Common myeloid progenitor, CD34-positive (primary cell): Measurements from ENCODE around the gene TNS1.

Experiments
- CTCF ChIA-PET: fragments of 350-600 bp; sonication (Branson Sonifier 250); formaldehyde crosslinking; loops from one replicate; lab custom pipeline; 2021; ENCODE audit warnings: antibody characterized with exemption; lab: Charles Lee
- POLR2A ChIA-PET: fragments of 350-600 bp; sonication (Branson Sonifier 250); formaldehyde crosslinking; loops from one replicate; lab custom pipeline; 2021; ENCODE audit warnings: antibody characterized with exemption; lab: Charles Lee
- DNase-seq, 3 donors: peaks; one replicate each; pipeline versions ENCODE4 v3.0.0 to v3.0.0-alpha.2; 2013
- H3K27ac ChIP-seq, 2 experiments: 1 replicate in 1 of 2; 2 replicates in 1 of 2; pipeline ENCODE4 v1.7.0; 2013; ENCODE audit warnings: inconsistent platforms in 2 of 2, low read length in 2 of 2, mild to moderate bottlenecking in 2 of 2, low read depth in 1 of 2, moderate library complexity in 1 of 2; ENCODE audit not compliant: severe bottlenecking in 2 of 2, insufficient read depth in 1 of 2, poor library complexity in 1 of 2
- H3K27me3 ChIP-seq, 5 experiments: replicated peaks in 2 of 5; 1 replicate in 3 of 5; 2 replicates in 2 of 5; pipeline versions ENCODE4 v1.6.1 to v1.7.0; 2013; ENCODE audit warnings: low read length in 4 of 5, mild to moderate bottlenecking in 2 of 5, moderate library complexity in 2 of 5, inconsistent platforms in 1 of 5; ENCODE audit not compliant: insufficient read depth in 5 of 5, control insufficient read depth in 4 of 5
- H3K36me3 ChIP-seq, 4 experiments: 1 replicate in 2 of 4; 2 replicates in 2 of 4; pipeline versions ENCODE4 v1.6.1 to v1.7.0; 2013; ENCODE audit warnings: low read length in 3 of 4, control low read depth in 1 of 4, mild to moderate bottlenecking in 1 of 4; ENCODE audit not compliant: control insufficient read depth in 4 of 4, insufficient read depth in 4 of 4
- H3K4me1 ChIP-seq, 4 experiments: 1 replicate in 3 of 4; 2 replicates in 1 of 4; pipeline versions ENCODE4 v1.6.1 to v1.7.1; 2013; ENCODE audit warnings: low read length in 3 of 4, mild to moderate bottlenecking in 3 of 4, control low read depth in 1 of 4, inconsistent platforms in 1 of 4, moderate library complexity in 1 of 4; ENCODE audit not compliant: control insufficient read depth in 4 of 4, insufficient read depth in 4 of 4; ENCODE audit errors: control extremely low read depth in 1 of 4
- H3K4me3 ChIP-seq, 7 experiments: 1 replicate in 4 of 7; 2 replicates in 3 of 7; pipeline versions ENCODE4 v1.5.1 to v1.7.0; 2013; ENCODE audit warnings: mild to moderate bottlenecking in 7 of 7, low read length in 6 of 7, moderate library complexity in 6 of 7, inconsistent platforms in 2 of 7, low read depth in 2 of 7, control low read depth in 1 of 7; ENCODE audit not compliant: insufficient read depth in 4 of 7, control insufficient read depth in 1 of 7; ENCODE audit errors: extremely low read depth in 1 of 7
- H3K9me3 ChIP-seq, 5 experiments: 1 replicate in 4 of 5; 2 replicates in 1 of 5; pipeline versions ENCODE4 v1.6.1 to v1.7.1; 2013; ENCODE audit warnings: low read length in 4 of 5, mild to moderate bottlenecking in 2 of 5, inconsistent platforms in 1 of 5, low read depth in 1 of 5, moderate library complexity in 1 of 5; ENCODE audit not compliant: control insufficient read depth in 4 of 5, insufficient read depth in 2 of 5; ENCODE audit errors: control extremely low read depth in 1 of 5
- WGBS: methylation state at CpG from one replicate; pipeline ENCODE4 v1.1.5; 2013; ENCODE audit not compliant: insufficient coverage; 5-methylcytosine and 5-hydroxymethylcytosine counted together

The TNS1 gene

DNA sequence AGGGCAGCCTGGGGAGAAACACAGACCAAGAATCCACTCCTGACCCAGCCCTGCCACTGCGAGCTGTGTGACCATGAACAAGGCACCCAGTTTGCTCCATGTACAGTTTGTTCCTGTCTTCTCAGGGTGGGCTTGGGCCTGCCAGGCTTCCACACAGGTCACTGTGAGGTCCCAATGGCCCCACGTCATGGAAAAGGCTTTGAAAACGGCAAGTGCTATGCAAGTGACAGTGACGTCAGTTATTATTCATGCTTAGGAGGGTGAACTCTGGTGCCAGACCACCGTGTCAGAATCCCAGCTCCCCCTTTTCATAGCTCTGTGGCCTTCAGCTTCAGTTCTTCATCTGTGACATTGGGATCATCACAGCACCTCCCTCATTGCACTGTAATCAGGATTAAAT is 87.1 kb downstream of the TNS1 start:
- Histone ChIP-seq H3K4me3 (no peak overlapping the region), H3K36me3 (peaks cover 0 to 15% (median 2%) of the 10 kb centered on the region in 4 experiments), H3K27ac (no peak overlapping the region), H3K27me3 (peaks cover 0 to 2% (median 0%) of the 10 kb centered on the region in 5 experiments), H3K4me1 (peaks cover 6 to 42% (median 36%) of the 10 kb centered on the region in 4 experiments), H3K9me3 (no peaks in the 10 kb centered on the region)
- POLR2A ChIA-PET = no interaction called here
- no peak for DNase-seq
- CTCF ChIA-PET = interaction anchor here (0.6 to 1.1 kb wide), 4 partner anchors 9 to 78 kb away, joined by 3 read pairs; no protein-coding TSS in a partner anchor
- WGBS = 90% methylated on average over 3 of the region's 5 CpGs

DNA sequence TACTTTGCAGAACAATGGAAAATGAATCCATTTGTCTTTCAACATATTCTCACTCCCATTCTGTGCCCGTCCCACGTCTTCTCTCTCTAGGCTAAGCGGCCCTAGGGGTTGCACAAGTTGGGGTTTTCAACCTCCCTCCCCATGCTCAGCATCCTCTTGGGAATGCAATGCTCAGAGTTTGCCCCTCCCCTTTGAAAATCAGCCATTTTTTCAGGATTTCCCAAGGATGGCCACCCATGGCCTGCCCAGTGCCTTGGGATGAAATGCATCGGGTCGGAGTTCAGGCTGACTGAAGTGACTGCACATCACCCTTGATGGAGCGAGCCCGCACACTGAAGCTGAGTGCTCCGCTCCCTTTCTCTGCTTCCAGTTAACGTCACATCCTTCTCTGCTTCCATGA is 87.9 kb downstream of the TNS1 start:
- Histone ChIP-seq H3K9me3 (no peaks in the 10 kb centered on the region), H3K27me3 (peaks cover 0 to 2% (median 0%) of the 10 kb centered on the region in 5 experiments), H3K27ac (no peak overlapping the region), H3K4me1 (peaks cover 6 to 49% (median 43%) of the 10 kb centered on the region in 4 experiments), H3K4me3 (no peak overlapping the region), H3K36me3 (peaks cover 0 to 15% (median under 1%) of the 10 kb centered on the region in 4 experiments)
- ChIA-PET POLR2A (no interaction called here), CTCF (interaction anchor here (1.4 kb wide), 1 partner anchor 29 kb away, joined by 3 read pairs; no protein-coding TSS in a partner anchor)
- DNase-seq = no peak
- 97% methylated on average over 9 of the region's 9 CpGs for WGBS

DNA sequence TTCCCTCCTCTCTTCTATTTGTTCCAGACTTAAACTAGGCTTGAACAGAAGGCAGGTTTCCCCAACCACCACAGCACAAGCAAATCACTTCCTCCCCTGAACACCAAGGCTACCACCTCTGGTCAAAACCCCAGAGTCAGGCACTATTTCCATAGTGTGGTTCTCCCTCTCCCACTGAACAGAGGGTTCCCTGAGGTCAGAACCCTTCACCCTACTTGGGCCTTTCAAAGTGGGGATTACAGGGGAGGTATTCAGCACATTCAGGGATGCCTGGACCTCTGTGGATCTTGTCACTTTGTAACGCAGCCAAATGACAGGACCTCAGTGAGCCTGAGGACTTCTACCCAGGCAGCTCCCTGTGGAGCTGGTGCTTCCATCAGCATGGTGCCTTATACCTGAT is 88.7 kb downstream of the TNS1 start:
- Histone ChIP-seq H3K27me3 (peaks cover 0 to 2% (median 0%) of the 10 kb centered on the region in 5 experiments), H3K36me3 (peaks cover 0 to 12% (median under 1%) of the 10 kb centered on the region in 4 experiments), H3K9me3 (no peaks in the 10 kb centered on the region), H3K4me1 (peaks cover 6 to 51% (median 45%) of the 10 kb centered on the region in 4 experiments), H3K4me3 (no peak overlapping the region), H3K27ac (no peak overlapping the region)
- ChIA-PET CTCF (interaction anchor here (1.4 kb wide), 1 partner anchor 29 kb away, joined by 3 read pairs; no protein-coding TSS in a partner anchor), POLR2A (no interaction called here)
- DNase-seq = no peak
- WGBS = 92% methylated on average over 1 of the region's 1 CpG

DNA sequence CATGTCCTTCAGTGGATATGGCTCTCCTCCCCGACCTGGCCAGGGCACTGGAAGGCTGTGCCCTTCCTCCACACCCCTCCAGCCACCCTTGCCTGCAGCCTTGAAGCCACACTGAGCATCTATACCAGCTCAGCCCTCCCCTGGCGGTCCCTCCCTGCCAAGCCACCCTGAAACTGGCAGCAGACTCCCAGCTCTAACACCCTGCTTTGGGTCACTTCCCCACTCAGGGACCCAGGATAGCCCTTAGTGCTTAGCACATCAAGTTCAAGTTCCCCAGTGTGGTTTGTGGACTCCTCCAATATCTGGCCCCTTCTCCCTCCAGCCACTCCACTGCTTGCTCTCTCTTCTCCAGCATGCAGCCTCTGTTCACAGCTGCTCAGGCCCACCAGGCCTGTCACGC is 89.4 kb downstream of the TNS1 start:
- DNase-seq = no peak
- Histone ChIP-seq H3K4me3 (no peak overlapping the region), H3K27me3 (peaks cover 0 to 2% (median 0%) of the 10 kb centered on the region in 5 experiments), H3K36me3 (peaks cover 0 to 10% (median under 1%) of the 10 kb centered on the region in 4 experiments), H3K4me1 (peaks cover 6 to 51% (median 45%) of the 10 kb centered on the region in 4 experiments), H3K27ac (no peak overlapping the region), H3K9me3 (no peaks in the 10 kb centered on the region)
- WGBS = 92% methylated on average over 2 of the region's 3 CpGs
- CTCF ChIA-PET = no interaction called here
- POLR2A ChIA-PET = no interaction called here

DNA sequence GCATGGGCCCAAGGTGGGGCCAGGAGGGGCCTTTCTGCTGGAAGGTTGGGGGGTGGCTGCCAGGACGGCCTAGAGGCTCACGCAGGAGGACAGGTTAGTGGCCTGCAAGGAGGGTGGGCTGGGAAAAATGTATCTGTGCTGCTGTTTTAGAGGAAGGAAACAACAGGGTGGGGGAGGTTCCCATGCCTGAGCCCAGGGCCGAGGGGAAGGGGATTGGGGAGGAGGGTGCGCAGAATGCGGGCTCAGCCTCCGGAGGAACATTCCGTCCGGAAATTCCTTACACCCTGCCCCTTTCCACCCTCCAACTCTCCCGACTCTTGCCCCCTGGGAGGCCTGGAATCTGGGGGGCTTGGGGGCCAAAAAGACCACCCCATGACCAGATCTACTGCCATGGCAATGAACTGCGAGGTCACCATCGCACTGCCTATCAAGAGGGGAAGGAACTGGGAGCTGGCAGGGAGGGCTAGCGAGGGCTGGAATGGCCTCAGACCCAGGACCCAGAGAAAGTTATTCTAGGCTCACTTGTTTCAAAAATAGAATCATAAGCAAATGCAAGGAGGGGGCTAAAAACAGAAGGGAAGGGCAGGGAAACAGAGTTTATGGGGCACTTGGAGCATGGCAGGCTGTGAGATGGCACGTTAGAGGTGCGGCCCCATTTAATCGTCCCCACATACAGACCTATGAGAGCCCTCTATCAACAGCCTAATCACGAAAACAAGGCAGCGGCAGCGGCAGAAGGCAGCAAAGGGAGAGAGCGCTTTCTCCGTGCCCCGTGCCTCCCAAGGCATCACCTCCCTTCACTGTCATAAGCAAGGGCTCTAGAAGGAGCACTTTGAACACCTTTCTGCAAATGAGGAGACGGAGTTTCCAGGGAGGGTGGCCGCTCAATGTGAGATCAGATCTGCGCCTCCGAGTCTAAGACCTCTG is 90.4 kb downstream of the TNS1 start:
- Histone ChIP-seq H3K27ac (no peak overlapping the region), H3K9me3 (no peaks in the 10 kb centered on the region), H3K36me3 (peaks cover 0 to 8% (median under 1%) of the 10 kb centered on the region in 4 experiments), H3K27me3 (peaks cover 0 to 2% (median 0%) of the 10 kb centered on the region in 5 experiments), H3K4me1 (peaks cover 6 to 51% (median 45%) of the 10 kb centered on the region in 4 experiments), H3K4me3 (peak overlapping the region in 3 of 7 experiments; percentile 5 to 22 (median 14))
- no peak for DNase-seq
- ChIA-PET CTCF (interaction anchor here (1.5 kb wide), 1 partner anchor 31 kb away, joined by 3 read pairs; no protein-coding TSS in a partner anchor), POLR2A (no interaction called here)
- WGBS = 56% methylated on average over 21 of the region's 25 CpGs

DNA sequence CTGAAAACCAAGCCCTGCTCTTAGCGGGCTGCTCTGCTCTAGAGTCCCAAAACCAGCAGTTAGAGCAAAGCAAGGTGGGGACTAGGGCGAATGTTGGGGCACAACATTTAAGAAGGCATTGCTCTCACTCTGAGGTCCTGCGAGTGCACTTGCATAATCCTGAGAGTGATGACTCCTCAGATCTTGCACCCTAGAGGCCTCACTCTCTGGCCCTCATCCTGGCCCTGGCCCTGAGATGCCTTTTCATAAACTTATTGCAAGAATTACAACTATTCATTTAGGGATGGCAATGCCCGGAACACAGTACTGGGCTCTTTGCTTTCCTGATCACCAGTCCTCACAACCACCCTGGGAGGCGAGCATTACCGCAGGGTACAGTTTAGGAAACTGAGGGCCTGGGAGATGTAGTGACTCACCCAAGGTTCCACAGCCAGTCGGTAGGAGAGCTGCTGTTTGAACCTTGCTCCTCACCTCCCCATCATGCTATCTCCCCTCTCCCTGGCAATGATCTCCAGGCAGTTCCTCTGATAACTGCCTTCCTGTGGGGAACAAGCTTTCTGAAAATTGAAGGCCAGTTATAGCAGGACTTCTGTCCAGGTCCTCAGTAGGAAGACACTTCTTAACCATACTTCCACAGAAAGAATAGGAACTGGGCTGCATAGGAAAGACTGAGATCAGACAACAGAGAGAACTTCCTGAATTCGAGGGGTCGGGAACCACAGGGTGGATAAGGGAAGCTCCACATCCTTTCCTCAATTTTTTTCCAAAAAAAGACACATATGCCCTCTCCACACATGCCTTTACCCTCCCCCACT is 91.3 kb downstream of the TNS1 start:
- H3K36me3 ChIP-seq = peaks cover 0 to 8% (median under 1%) of the 10 kb centered on the region in 4 experiments
- H3K27ac ChIP-seq = no peak overlapping the region
- CTCF ChIA-PET = interaction anchor here (0.7 to 2.5 kb wide), 4 partner anchors 20 to 83 kb away, joined by 3 to 8 read pairs (median 3); no protein-coding TSS in a partner anchor
- no peaks in the 10 kb centered on the region for H3K9me3 ChIP-seq
- peak overlapping the region in 2 of 7 experiments; percentile 5 to 14 for H3K4me3 ChIP-seq
- POLR2A ChIA-PET = no interaction called here
- no peak for DNase-seq
- 75% methylated on average over 8 of the region's 9 CpGs for WGBS
- H3K27me3 ChIP-seq = peaks cover 0 to 2% (median 0%) of the 10 kb centered on the region in 5 experiments
- peaks cover 6 to 60% (median 50%) of the 10 kb centered on the region in 4 experiments for H3K4me1 ChIP-seq
